ENCODE data around the gene MUSTN1.

Gene MUSTN1

GRCh38 chr3:52809662-52810377 is 25.0 kb downstream of the MUSTN1 start:
- in situ Hi-C loops (cut with MboI; ENCODE audit: low sequenced_read_pairs), result no loop called here

- in situ Hi-C loops (cut with MboI; ENCODE audit: low sequenced_read_pairs), result no loop called here
Observed at GRCh38 chr3:52809149-52809548, 25.7 kb downstream of the MUSTN1 start.

- in situ Hi-C loops (cut with MboI; ENCODE audit: low sequenced_read_pairs), result no loop called here
Observed at GRCh38 chr3:52805270-52806039, 29.4 kb downstream of the MUSTN1 start.

GRCh38 chr3:52801839-52802238 is 33.0 kb downstream of the MUSTN1 start:
- in situ Hi-C loops (cut with MboI; ENCODE audit: low sequenced_read_pairs), result no loop called here

GRCh38 chr3:52800079-52800478 is 34.7 kb downstream of the MUSTN1 start:
- in situ Hi-C loops (cut with MboI; ENCODE audit: low sequenced_read_pairs), result no loop called here

GRCh38 chr3:52798978-52799476 is 35.8 kb downstream of the MUSTN1 start:
- in situ Hi-C loops (cut with MboI; ENCODE audit: low sequenced_read_pairs), result no loop called here

GRCh38 chr3:52798376-52798977 is 36.3 kb downstream of the MUSTN1 start:
- in situ Hi-C loops (cut with MboI; ENCODE audit: low sequenced_read_pairs), result no loop called here

- in situ Hi-C loops (cut with MboI; ENCODE audit: low sequenced_read_pairs), result no loop called here
Observed at GRCh38 chr3:52796411-52796810, 38.4 kb downstream of the MUSTN1 start.

GRCh38 chr3:52795298-52795900 is 39.4 kb downstream of the MUSTN1 start:
- in situ Hi-C loops (cut with MboI; ENCODE audit: low sequenced_read_pairs), result no loop called here

GRCh38 chr3:52794612-52795099 is 40.2 kb downstream of the MUSTN1 start, which contains the start of gene ITIH3:
Gene ITIH3, plus strand, starts transcription at chr3:52794796. Its CDS starts 8 bp downstream, at chr3:52794804.
- in situ Hi-C loops (cut with MboI; ENCODE audit: low sequenced_read_pairs), result no loop called here

GRCh38 chr3:52793702-52794611 is 40.9 kb downstream of the MUSTN1 start:
- in situ Hi-C loops (cut with MboI; ENCODE audit: low sequenced_read_pairs), result no loop called here

GRCh38 chr3:52792961-52793695 is 41.7 kb downstream of the MUSTN1 start:
- in situ Hi-C loops (cut with MboI; ENCODE audit: low sequenced_read_pairs), result no loop called here

GRCh38 chr3:52792413-52792812 is 42.4 kb downstream of the MUSTN1 start:
- in situ Hi-C loops (cut with MboI; ENCODE audit: low sequenced_read_pairs), result no loop called here

- in situ Hi-C loops (cut with MboI; ENCODE audit: low sequenced_read_pairs), result no loop called here
Observed at GRCh38 chr3:52791928-52792327, 42.9 kb downstream of the MUSTN1 start.

GRCh38 chr3:52791366-52791765 is 43.5 kb downstream of the MUSTN1 start:
- in situ Hi-C loops (cut with MboI; ENCODE audit: low sequenced_read_pairs), result no loop called here

GRCh38 chr3:52790741-52791140 is 44.1 kb downstream of the MUSTN1 start:
- in situ Hi-C loops (cut with MboI; ENCODE audit: low sequenced_read_pairs), result no loop called here

GRCh38 chr3:52790337-52790736 is 44.5 kb downstream of the MUSTN1 start:
- in situ Hi-C loops (cut with MboI; ENCODE audit: low sequenced_read_pairs), result no loop called here

GRCh38 chr3:52789746-52790040 is 45.1 kb downstream of the MUSTN1 start:
- in situ Hi-C loops (cut with MboI; ENCODE audit: low sequenced_read_pairs), result no loop called here

GRCh38 chr3:52788890-52789745 is 45.7 kb downstream of the MUSTN1 start:
- in situ Hi-C loops (cut with MboI; ENCODE audit: low sequenced_read_pairs), result no loop called here
